A673 (cell line): ENCODE measurements around the gene SLF1. TPM values are rescaled to one million over a fixed set of nuclear protein-coding genes. Genes with fewer than 3 reads are reported as not detected.

Source experiments
- BruUV-seq: library from RNA; stranded (reverse); fragments of 400-500 nt; replicated peaks from 2 replicates; lab custom pipeline; 2021; lab: Mats Ljungman, UMichigan
- CTCF ChIA-PET: fragments of 300-600 bp; sonication (Branson Sonifier 250); formaldehyde crosslinking; loops from one replicate; lab custom pipeline; 2022; ENCODE audit warnings: antibody characterized with exemption; lab: Charles Lee
- POLR2A ChIA-PET: fragments of 300-600 bp; sonication (Branson Sonifier 250); formaldehyde crosslinking; loops from one replicate; lab custom pipeline; 2022; ENCODE audit warnings: antibody characterized with exemption; ENCODE audit not compliant: low non-redundant PET; lab: Charles Lee
- DNase-seq: peaks from one replicate; pipeline ENCODE4 v3.0.0-alpha.2; 2015; ENCODE audit warnings: low spot score
- H3K27ac ChIP-seq: fragments of 200-600 bp; sonication (generic); 2 replicates; pipeline ENCODE4 v1.5.1; 2016; ENCODE audit warnings: mixed run types, low read depth, mild to moderate bottlenecking, mixed read lengths, antibody characterized with exemption, low read length; ENCODE audit not compliant: poor library complexity, severe bottlenecking
- H3K27me3 ChIP-seq: fragments of 200-600 bp; sonication (generic); replicated peaks from 2 replicates; pipeline ENCODE4 v1.6.1; 2017; ENCODE audit warnings: mixed run types, low read depth, mild to moderate bottlenecking, mixed read lengths, antibody characterized with exemption, low read length; ENCODE audit not compliant: insufficient read depth, poor library complexity
- H3K36me3 ChIP-seq: fragments of 200-600 bp; sonication (generic); 2 replicates; pipeline ENCODE4 v1.6.1; 2016; ENCODE audit warnings: mixed run types, mild to moderate bottlenecking, mixed read lengths, antibody characterized with exemption, low read length; ENCODE audit not compliant: insufficient read depth, poor library complexity, severe bottlenecking
- H3K4me1 ChIP-seq: fragments of 200-600 bp; sonication (generic); 2 replicates; pipeline ENCODE4 v1.6.1; 2017; ENCODE audit warnings: mixed run types, mild to moderate bottlenecking, mixed read lengths, antibody characterized with exemption, low read length; ENCODE audit not compliant: insufficient read depth, poor library complexity, severe bottlenecking
- H3K4me3 ChIP-seq: fragments of 200-600 bp; sonication (generic); 2 replicates; pipeline ENCODE4 v1.5.1; 2016; ENCODE audit warnings: low read depth, mixed run types, mild to moderate bottlenecking, mixed read lengths, low read length; ENCODE audit not compliant: poor library complexity, severe bottlenecking
- H3K9me3 ChIP-seq: fragments of 200-600 bp; sonication (generic); 2 replicates; pipeline ENCODE4 v1.6.1; 2016; ENCODE audit warnings: mixed run types, low read depth, mild to moderate bottlenecking, mixed read lengths, antibody characterized with exemption, low read length; ENCODE audit not compliant: poor library complexity, severe bottlenecking
- EZH2 ChIP-seq: fragments of 200-600 bp; sonication (generic); IDR thresholded peaks from 2 replicates; pipeline ENCODE4 v1.6.1; 2017; ENCODE audit warnings: borderline replicate concordance, low read depth, mild to moderate bottlenecking, mixed read lengths, antibody characterized with exemption, low read length; ENCODE audit not compliant: poor library complexity, severe bottlenecking
- intact Hi-C: fragments of 100-400 bp; cut with micrococcal nuclease; formaldehyde crosslinking; loops from one replicate; pipeline ENCODE4 v1.10.0; 2022; ENCODE audit not compliant: unreplicated experiment
- total RNA-seq: library from RNA; stranded (reverse); gene quantifications from 2 replicates; pipeline ENCODE4 v1.2.3, GENCODE V29; 2021
- TF ChIP-seq, protein P1 (sequence below): fragments of 300-800, 200-600 bp; sonication (generic); conservative IDR thresholded peaks from 2 replicates; pipeline ENCODE4 v1.5.1; 2017; ENCODE audit warnings: low read depth, mild to moderate bottlenecking, antibody characterized with exemption, low read length, moderate library complexity, mixed read lengths

The SLF1 gene
- total RNA-seq, 1 experiment from 2014 or later, result 21.6 TPM

DNA sequence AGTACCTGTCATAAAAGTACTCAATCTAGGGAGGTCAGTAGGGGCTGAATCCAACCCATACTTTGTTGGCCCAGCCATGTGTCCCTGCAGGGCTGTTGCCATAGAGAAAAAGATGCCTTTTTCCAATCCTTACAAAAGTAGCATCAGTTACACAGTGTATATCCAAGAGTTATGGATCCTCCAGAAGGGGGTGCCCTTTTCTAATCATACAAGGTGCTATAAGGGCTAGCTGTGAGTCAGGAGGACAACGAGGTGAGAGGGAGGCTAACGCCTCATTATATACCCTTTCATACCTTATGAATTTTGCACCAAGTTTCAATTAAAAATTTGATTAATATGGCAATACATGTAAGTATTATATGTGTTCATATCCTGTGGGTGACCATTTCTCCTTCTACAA, 4.9 kb upstream of the SLF1 start:
- Histone ChIP-seq H3K27me3 (no peaks in the 10 kb centered on the region), H3K9me3 (no peaks in the 10 kb centered on the region), H3K36me3 (no peaks in the 10 kb centered on the region), H3K4me3 (no peak overlapping the region), H3K4me1 (peaks cover 9% of the 10 kb centered on the region), H3K27ac (no peak overlapping the region)
- BruUV-seq, result no TSS peak
- TF ChIP-seq, protein P1, sequence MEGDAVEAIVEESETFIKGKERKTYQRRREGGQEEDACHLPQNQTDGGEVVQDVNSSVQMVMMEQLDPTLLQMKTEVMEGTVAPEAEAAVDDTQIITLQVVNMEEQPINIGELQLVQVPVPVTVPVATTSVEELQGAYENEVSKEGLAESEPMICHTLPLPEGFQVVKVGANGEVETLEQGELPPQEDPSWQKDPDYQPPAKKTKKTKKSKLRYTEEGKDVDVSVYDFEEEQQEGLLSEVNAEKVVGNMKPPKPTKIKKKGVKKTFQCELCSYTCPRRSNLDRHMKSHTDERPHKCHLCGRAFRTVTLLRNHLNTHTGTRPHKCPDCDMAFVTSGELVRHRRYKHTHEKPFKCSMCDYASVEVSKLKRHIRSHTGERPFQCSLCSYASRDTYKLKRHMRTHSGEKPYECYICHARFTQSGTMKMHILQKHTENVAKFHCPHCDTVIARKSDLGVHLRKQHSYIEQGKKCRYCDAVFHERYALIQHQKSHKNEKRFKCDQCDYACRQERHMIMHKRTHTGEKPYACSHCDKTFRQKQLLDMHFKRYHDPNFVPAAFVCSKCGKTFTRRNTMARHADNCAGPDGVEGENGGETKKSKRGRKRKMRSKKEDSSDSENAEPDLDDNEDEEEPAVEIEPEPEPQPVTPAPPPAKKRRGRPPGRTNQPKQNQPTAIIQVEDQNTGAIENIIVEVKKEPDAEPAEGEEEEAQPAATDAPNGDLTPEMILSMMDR, result peak; percentile 51
- TF ChIP-seq EZH2, result no peak
- peak; percentile 41 for DNase-seq
- ChIA-PET CTCF (no interaction called here), POLR2A (no interaction called here)
- intact Hi-C loops, result no loop called here

DNA sequence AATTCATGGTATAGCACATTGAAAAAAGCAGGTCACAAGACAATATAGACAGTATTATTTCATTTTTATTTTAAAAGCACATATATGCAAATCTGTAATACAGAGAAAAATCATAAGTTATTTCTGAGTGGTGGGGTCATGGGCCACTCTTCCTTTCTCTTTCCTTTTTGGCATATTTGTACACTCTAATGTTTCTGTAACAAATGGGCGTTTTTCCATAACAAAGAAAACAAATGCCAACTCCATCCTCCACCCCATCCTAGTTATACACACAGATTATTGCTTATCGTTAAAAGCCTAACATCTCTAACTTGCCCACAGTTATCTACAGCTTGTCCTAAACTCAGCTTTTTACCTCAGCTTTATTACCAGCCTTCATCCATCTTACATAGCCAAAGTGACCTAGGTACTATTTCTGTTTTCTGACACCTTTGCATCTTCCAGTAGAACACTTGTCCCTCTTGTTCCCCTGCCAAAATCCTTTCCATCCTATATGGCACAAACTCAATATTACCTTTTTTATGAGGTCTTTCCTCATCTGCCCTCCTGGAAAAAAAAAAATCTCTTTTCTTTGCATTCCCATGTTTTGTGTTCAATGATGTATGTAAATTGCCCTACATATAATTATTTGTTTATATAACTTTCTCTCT, 4.2 kb upstream of the SLF1 start:
- no peaks in the 10 kb centered on the region for H3K27me3 ChIP-seq
- H3K4me3 ChIP-seq, result no peak overlapping the region
- H3K27ac ChIP-seq, result no peak overlapping the region
- no peaks in the 10 kb centered on the region for H3K36me3 ChIP-seq
- peaks cover 10% of the 10 kb centered on the region for H3K4me1 ChIP-seq
- no TSS peak for BruUV-seq
- ChIA-PET CTCF (no interaction called here), POLR2A (interaction anchor here (0.8 kb wide), 1 partner anchor 504 kb away, joined by 3 read pairs; no protein-coding TSS in a partner anchor)
- TF ChIP-seq, protein P1, result no peak
- no peak for TF ChIP-seq EZH2
- no peaks in the 10 kb centered on the region for H3K9me3 ChIP-seq
- DNase-seq, result no peak
- intact Hi-C loops, result no loop called here

DNA sequence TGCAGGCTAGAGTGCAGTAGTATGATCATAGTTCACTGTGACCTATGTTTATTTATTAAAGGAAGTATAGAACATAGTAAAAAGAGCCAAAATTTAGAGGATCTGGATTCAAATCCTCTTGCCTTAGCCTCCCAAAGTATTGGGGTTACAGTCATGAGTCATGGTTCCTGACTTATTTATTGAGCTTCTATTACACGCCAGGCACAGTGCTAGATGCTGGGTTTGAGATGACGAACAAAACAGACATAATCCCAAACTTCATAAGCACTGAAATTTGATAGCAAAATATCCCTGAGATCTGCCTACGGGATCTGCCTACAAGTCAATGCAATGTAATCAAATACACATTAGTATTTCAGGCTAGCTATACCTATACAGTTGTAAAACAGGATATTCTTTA, 2.6 kb upstream of the SLF1 start:
- Histone ChIP-seq H3K27me3 (no peaks in the 10 kb centered on the region), H3K27ac (no peak overlapping the region), H3K4me3 (no peak overlapping the region), H3K9me3 (no peaks in the 10 kb centered on the region), H3K36me3 (no peaks in the 10 kb centered on the region), H3K4me1 (peaks cover 10% of the 10 kb centered on the region)
- intact Hi-C loops, result no loop called here
- no peak for TF ChIP-seq EZH2
- TF ChIP-seq, protein P1, result no peak
- BruUV-seq, result no TSS peak
- ChIA-PET CTCF (no interaction called here), POLR2A (no interaction called here)
- no peak for DNase-seq
